Measurements from ENCODE around the gene CHRM4.
A peak's percentile ranks its signal among the peaks of the same experiment; 100 is the strongest.

The CHRM4 gene

DNA sequence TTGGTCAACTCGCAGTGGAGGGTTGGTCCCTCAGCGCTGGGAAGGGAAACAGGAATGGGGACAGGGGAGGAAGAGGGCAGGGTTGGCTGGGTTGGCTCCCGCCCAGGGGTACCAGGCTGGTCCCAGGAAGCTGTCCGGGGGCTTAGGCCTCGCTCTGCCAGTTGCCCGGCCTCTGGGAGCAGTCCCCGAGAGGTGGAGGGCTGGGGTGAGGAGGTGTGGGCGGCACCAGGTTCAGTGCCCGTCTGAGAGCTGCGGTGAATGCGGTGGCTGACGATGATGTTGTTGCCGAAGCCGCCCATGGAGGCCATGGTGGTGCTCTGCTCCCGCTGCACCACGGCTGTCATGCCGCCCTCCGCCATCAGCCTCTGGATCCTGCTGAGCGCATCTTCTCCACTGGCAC, 6.0 kb upstream of the CHRM4 start:
- no peaks in the 10 kb centered on the region for H3F3A ChIP-seq (ENCODE audit: insufficient read depth)
- no peaks in the 10 kb centered on the region for H3K9me2 ChIP-seq (replicated peaks; ENCODE audit: insufficient read depth, low read length)
- H3K9me3 ChIP-seq (ENCODE audit: insufficient read depth, low read length): no peaks in the 10 kb centered on the region
- H3K79me2 ChIP-seq (ENCODE audit: insufficient read depth, low read length): no peaks in the 10 kb centered on the region
- H3K27ac ChIP-seq (ENCODE audit: low read depth, low read length): no peak overlapping the region
- no peaks in the 10 kb centered on the region for H3K27me3 ChIP-seq (ENCODE audit: low read length)
- TF ChIP-seq, protein P1, sequence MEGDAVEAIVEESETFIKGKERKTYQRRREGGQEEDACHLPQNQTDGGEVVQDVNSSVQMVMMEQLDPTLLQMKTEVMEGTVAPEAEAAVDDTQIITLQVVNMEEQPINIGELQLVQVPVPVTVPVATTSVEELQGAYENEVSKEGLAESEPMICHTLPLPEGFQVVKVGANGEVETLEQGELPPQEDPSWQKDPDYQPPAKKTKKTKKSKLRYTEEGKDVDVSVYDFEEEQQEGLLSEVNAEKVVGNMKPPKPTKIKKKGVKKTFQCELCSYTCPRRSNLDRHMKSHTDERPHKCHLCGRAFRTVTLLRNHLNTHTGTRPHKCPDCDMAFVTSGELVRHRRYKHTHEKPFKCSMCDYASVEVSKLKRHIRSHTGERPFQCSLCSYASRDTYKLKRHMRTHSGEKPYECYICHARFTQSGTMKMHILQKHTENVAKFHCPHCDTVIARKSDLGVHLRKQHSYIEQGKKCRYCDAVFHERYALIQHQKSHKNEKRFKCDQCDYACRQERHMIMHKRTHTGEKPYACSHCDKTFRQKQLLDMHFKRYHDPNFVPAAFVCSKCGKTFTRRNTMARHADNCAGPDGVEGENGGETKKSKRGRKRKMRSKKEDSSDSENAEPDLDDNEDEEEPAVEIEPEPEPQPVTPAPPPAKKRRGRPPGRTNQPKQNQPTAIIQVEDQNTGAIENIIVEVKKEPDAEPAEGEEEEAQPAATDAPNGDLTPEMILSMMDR (IDR thresholded peaks at IDR 0.05; ENCODE audit: insufficient read depth, low read length, poor library complexity, severe bottlenecking): no peak
- no peak for TF ChIP-seq EZH2phosphoT487 (conservative IDR thresholded peaks at IDR 0.05; ENCODE audit: low read length)
- no peak overlapping the region for H3K9ac ChIP-seq (ENCODE audit: low read length)
- H2AFZ ChIP-seq (ENCODE audit: low read depth, low read length, severe bottlenecking): no peak overlapping the region
- H4K20me1 ChIP-seq (ENCODE audit: low read depth, low read length): no peaks in the 10 kb centered on the region
- H3K36me3 ChIP-seq (ENCODE audit: low read length): no peaks in the 10 kb centered on the region
- H3K4me3 ChIP-seq (ENCODE audit: insufficient read depth, low read length, poor library complexity, severe bottlenecking): no peak overlapping the region
- no peak overlapping the region for H3K4me2 ChIP-seq (ENCODE audit: low read depth, low read length, poor library complexity, severe bottlenecking)

DNA sequence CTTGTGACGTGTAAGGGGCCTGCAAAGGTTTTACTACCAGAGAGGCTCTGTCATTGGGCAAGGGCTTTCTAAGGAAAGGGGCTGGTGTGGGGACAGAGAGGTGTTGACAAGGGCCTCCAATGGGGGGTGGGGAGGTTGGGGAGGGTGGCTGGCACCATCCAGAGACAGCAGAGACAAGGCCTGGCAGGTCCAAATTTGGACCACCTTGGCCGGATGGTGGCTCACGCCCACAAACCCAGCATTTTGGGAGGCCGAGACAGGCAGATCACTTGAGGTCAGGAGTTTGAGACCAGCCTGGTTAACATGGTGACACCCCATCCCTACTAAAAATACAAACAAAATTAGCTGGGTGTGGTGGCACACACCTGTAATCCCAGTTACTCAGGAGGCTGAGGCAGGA, 2.2 kb upstream of the CHRM4 start:
- Histone ChIP-seq H3F3A (ENCODE audit: insufficient read depth) (no peaks in the 10 kb centered on the region), H3K4me2 (ENCODE audit: low read depth, low read length, poor library complexity, severe bottlenecking) (no peak overlapping the region), H3K27ac (ENCODE audit: low read depth, low read length) (no peak overlapping the region), H2AFZ (ENCODE audit: low read depth, low read length, severe bottlenecking) (no peak overlapping the region), H3K9ac (ENCODE audit: low read length) (no peak overlapping the region), H3K9me2 (replicated peaks; ENCODE audit: insufficient read depth, low read length) (no peaks in the 10 kb centered on the region), H3K9me3 (ENCODE audit: insufficient read depth, low read length) (no peaks in the 10 kb centered on the region), H4K20me1 (ENCODE audit: low read depth, low read length) (peaks cover 4% of the 10 kb centered on the region; the same call in 1 of the 2 replicates), H3K27me3 (ENCODE audit: low read length) (no peaks in the 10 kb centered on the region), H3K36me3 (ENCODE audit: low read length) (no peaks in the 10 kb centered on the region), H3K4me3 (ENCODE audit: insufficient read depth, low read length, poor library complexity, severe bottlenecking) (no peak overlapping the region), H3K79me2 (ENCODE audit: insufficient read depth, low read length) (no peaks in the 10 kb centered on the region)
- TF ChIP-seq EZH2phosphoT487 (conservative IDR thresholded peaks at IDR 0.05; ENCODE audit: low read length): no peak

DNA sequence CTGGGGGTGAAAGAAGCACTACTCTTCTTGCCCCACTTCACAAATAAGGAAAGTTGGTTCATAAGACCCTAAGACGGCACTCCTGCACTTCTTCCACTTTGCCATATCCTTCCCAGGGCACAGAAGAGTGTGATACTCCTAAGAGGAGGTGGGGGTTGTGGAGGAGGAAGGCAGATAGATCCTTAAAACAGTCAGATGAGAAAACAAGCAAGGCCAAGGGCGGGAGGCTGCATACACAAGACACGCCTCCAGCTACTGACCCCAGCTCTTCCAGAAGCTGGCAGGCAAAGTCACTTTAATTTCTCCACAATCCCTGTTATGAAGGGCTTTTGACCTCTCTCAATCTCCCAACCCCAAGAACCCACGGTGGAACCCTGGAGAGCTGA, 1.6 kb upstream of the CHRM4 start:
- Histone ChIP-seq H4K20me1 (ENCODE audit: low read depth, low read length) (peaks cover 4% of the 10 kb centered on the region; the same call in 1 of the 2 replicates), H3K36me3 (ENCODE audit: low read length) (no peaks in the 10 kb centered on the region), H3K9me2 (replicated peaks; ENCODE audit: insufficient read depth, low read length) (no peaks in the 10 kb centered on the region), H3K27ac (ENCODE audit: low read depth, low read length) (no peak overlapping the region), H3K4me2 (ENCODE audit: low read depth, low read length, poor library complexity, severe bottlenecking) (peak overlapping the region; percentile 61), H3F3A (ENCODE audit: insufficient read depth) (no peaks in the 10 kb centered on the region), H3K9ac (ENCODE audit: low read length) (no peak overlapping the region), H3K9me3 (ENCODE audit: insufficient read depth, low read length) (no peaks in the 10 kb centered on the region), H3K79me2 (ENCODE audit: insufficient read depth, low read length) (no peaks in the 10 kb centered on the region), H2AFZ (ENCODE audit: low read depth, low read length, severe bottlenecking) (no peak overlapping the region), H3K27me3 (ENCODE audit: low read length) (no peaks in the 10 kb centered on the region), H3K4me3 (ENCODE audit: insufficient read depth, low read length, poor library complexity, severe bottlenecking) (no peak overlapping the region)
- TF ChIP-seq, protein P1 (IDR thresholded peaks at IDR 0.05; ENCODE audit: insufficient read depth, low read length, poor library complexity, severe bottlenecking): no peak
- no peak for TF ChIP-seq EZH2phosphoT487 (conservative IDR thresholded peaks at IDR 0.05; ENCODE audit: low read length)

DNA sequence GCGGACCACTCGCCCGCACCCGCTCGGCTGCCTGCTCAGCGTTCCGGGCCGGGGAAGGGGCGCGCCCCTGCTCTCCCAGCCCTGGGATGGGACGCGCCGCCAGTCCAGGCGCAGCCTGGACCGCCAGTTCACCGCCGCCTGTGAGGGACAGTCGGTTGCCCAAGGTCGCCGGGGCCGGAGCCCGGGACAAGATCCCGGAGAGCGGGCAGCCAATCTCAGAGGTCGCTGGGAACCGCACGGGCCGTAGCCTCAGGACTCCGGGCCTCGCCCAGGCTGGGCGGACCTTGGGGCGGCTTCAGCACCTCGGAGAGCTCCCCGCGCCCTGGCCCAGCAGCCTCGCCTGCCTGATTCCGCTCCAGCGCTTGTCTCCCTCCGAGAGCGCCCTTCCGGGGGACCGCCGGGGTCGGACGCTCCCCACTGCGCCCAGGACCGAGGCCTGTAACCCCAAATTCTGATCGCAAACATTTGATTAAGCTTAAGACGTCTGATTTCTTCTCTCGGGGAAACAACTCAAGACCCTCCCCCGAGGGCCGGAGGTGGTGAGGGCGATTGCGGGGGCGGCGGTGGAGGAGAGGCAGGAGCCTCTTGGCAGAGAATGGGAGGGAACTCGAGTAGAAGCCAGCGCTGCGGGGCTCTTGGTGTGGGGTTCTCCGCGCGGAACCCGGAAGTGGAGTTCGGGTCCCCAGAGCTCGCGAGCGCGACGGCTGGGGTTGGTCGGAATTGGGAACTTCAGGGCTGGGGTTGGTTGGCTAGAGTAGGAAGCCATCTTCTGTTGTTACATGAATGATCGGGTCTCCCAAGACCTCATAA, 1.1 kb upstream of the CHRM4 start:
- Histone ChIP-seq H3F3A (ENCODE audit: insufficient read depth) (no peaks in the 10 kb centered on the region), H3K27me3 (ENCODE audit: low read length) (no peaks in the 10 kb centered on the region)

More for the DNA sequence above, 1.1 kb upstream of the CHRM4 start:
- peak overlapping the region; percentile 61 for H3K4me2 ChIP-seq (ENCODE audit: low read depth, low read length, poor library complexity, severe bottlenecking)
- H3K36me3 ChIP-seq (ENCODE audit: low read length): no peaks in the 10 kb centered on the region
- no peaks in the 10 kb centered on the region for H3K9me2 ChIP-seq (replicated peaks; ENCODE audit: insufficient read depth, low read length)
- H3K27ac ChIP-seq (ENCODE audit: low read depth, low read length): no peak overlapping the region
- H3K9me3 ChIP-seq (ENCODE audit: insufficient read depth, low read length): no peaks in the 10 kb centered on the region
- peaks cover 4% of the 10 kb centered on the region; the same call in 1 of the 2 replicates for H4K20me1 ChIP-seq (ENCODE audit: low read depth, low read length)
- H3K9ac ChIP-seq (ENCODE audit: low read length): no peak overlapping the region
- H3K79me2 ChIP-seq (ENCODE audit: insufficient read depth, low read length): no peaks in the 10 kb centered on the region
- no peak overlapping the region for H2AFZ ChIP-seq (ENCODE audit: low read depth, low read length, severe bottlenecking)
- peak overlapping the region; percentile 39 for H3K4me3 ChIP-seq (ENCODE audit: insufficient read depth, low read length, poor library complexity, severe bottlenecking)
- TF ChIP-seq, protein P1 (IDR thresholded peaks at IDR 0.05; ENCODE audit: insufficient read depth, low read length, poor library complexity, severe bottlenecking): no peak
- TF ChIP-seq EZH2phosphoT487 (conservative IDR thresholded peaks at IDR 0.05; ENCODE audit: low read length): no peak

All from SU-DHL-6 (cell line).